ENCODE results near the gene MAN2C1. TPM values are rescaled to one million over a fixed set of nuclear protein-coding genes. Genes with fewer than 3 reads are reported as not detected.

The MAN2C1 gene
- total and polyA plus RNA-seq, 9 of the 15 experiments (the other 6 are each of a cell fraction or from before 2014, with no cell fraction given): 2.0 to 141 (median 39.9) TPM

GRCh38 chr15:75367913-75368688 lies at the start of gene MAN2C1 (continued):
- TF ChIP-seq, protein P1, sequence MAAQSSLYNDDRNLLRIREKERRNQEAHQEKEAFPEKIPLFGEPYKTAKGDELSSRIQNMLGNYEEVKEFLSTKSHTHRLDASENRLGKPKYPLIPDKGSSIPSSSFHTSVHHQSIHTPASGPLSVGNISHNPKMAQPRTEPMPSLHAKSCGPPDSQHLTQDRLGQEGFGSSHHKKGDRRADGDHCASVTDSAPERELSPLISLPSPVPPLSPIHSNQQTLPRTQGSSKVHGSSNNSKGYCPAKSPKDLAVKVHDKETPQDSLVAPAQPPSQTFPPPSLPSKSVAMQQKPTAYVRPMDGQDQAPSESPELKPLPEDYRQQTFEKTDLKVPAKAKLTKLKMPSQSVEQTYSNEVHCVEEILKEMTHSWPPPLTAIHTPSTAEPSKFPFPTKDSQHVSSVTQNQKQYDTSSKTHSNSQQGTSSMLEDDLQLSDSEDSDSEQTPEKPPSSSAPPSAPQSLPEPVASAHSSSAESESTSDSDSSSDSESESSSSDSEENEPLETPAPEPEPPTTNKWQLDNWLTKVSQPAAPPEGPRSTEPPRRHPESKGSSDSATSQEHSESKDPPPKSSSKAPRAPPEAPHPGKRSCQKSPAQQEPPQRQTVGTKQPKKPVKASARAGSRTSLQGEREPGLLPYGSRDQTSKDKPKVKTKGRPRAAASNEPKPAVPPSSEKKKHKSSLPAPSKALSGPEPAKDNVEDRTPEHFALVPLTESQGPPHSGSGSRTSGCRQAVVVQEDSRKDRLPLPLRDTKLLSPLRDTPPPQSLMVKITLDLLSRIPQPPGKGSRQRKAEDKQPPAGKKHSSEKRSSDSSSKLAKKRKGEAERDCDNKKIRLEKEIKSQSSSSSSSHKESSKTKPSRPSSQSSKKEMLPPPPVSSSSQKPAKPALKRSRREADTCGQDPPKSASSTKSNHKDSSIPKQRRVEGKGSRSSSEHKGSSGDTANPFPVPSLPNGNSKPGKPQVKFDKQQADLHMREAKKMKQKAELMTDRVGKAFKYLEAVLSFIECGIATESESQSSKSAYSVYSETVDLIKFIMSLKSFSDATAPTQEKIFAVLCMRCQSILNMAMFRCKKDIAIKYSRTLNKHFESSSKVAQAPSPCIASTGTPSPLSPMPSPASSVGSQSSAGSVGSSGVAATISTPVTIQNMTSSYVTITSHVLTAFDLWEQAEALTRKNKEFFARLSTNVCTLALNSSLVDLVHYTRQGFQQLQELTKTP (IDR thresholded peaks at IDR 0.05; ENCODE audit: low read depth in 1 of 2, partially characterized antibody in 2 of 2): peak in 1 of 2 experiments; percentile 65
- no peak for TF ChIP-seq ZC3H8 (IDR thresholded peaks at IDR 0.05)
- TF ChIP-seq ZNF764 (CRISPR knock-in tag; IDR thresholded peaks at IDR 0.05; ENCODE audit: low read depth): peak; percentile 49; the same call in 1 of the 2 replicates
- no peak for TF ChIP-seq POLR3G (IDR thresholded peaks at IDR 0.05; ENCODE audit: extremely low read depth, insufficient read length, insufficient replicate concordance)
- TF ChIP-seq NEUROD1 (IDR thresholded peaks at IDR 0.05; ENCODE audit: borderline replicate concordance, low read depth, low read length, partially characterized antibody): peak; percentile 86
- 0 out of 2 replicates have a peak, but pooled peaks have one; percentile 44 for TF ChIP-seq ZNF41 (CRISPR knock-in tag; conservative IDR thresholded peaks at IDR 0.05)
- peak; percentile 40; the same call in 1 of the 2 replicates for TF ChIP-seq ZNF263 (CRISPR knock-in tag; IDR thresholded peaks at IDR 0.05; ENCODE audit: borderline replicate concordance)
- no peak for TF ChIP-seq MTF1 (CRISPR knock-in tag; IDR thresholded peaks at IDR 0.05; ENCODE audit: borderline replicate concordance)
- no peak for TF ChIP-seq TEAD2 (tag; IDR thresholded peaks at IDR 0.05)
- TF ChIP-seq, protein P2, sequence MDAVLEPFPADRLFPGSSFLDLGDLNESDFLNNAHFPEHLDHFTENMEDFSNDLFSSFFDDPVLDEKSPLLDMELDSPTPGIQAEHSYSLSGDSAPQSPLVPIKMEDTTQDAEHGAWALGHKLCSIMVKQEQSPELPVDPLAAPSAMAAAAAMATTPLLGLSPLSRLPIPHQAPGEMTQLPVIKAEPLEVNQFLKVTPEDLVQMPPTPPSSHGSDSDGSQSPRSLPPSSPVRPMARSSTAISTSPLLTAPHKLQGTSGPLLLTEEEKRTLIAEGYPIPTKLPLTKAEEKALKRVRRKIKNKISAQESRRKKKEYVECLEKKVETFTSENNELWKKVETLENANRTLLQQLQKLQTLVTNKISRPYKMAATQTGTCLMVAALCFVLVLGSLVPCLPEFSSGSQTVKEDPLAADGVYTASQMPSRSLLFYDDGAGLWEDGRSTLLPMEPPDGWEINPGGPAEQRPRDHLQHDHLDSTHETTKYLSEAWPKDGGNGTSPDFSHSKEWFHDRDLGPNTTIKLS (IDR thresholded peaks at IDR 0.05; ENCODE audit: borderline replicate concordance, low read depth): peak; percentile 59
- TF ChIP-seq MED1 (CRISPR knock-in tag; IDR thresholded peaks at IDR 0.05; ENCODE audit: borderline replicate concordance): no peak
- TF ChIP-seq ZNF785 (CRISPR knock-in tag; IDR thresholded peaks at IDR 0.05): no peak
- no peak for TF ChIP-seq ZNF518B (CRISPR knock-in tag; IDR thresholded peaks at IDR 0.05)
- TF ChIP-seq ADNP (tag; IDR thresholded peaks at IDR 0.05): no peak
- peak; percentile 45 for TF ChIP-seq POU5F1 (IDR thresholded peaks at IDR 0.05; ENCODE audit: borderline replicate concordance, low read depth, low read length, partially characterized antibody)
- TF ChIP-seq, protein P3, sequence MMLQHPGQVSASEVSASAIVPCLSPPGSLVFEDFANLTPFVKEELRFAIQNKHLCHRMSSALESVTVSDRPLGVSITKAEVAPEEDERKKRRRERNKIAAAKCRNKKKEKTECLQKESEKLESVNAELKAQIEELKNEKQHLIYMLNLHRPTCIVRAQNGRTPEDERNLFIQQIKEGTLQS (IDR thresholded peaks at IDR 0.05): no peak
- TF ChIP-seq, protein P3 (CRISPR knock-in tag; conservative IDR thresholded peaks at IDR 0.05): no peak
